HEK293 (cell line): ENCODE data around the gene TSPAN3.

Experiments used
- CTCF ChIP-seq: fragments of 450-650 bp; formaldehyde crosslinking; IDR thresholded peaks from 2 replicates; pipeline ENCODE4 v1.5.1; 2016; ENCODE audit warnings: missing biosample characterization, missing genetic modification characterization
- KLF10 ChIP-seq: fragments of 450-650 bp; IDR thresholded peaks from 2 replicates; pipeline ENCODE4 v1.5.1; 2018; ENCODE audit warnings: missing biosample characterization, mild to moderate bottlenecking, missing genetic modification characterization
- PBX3 ChIP-seq: sonication (generic); formaldehyde crosslinking; IDR thresholded peaks from 2 replicates; pipeline ENCODE4 v1.8.1; 2022; ENCODE audit warnings: mild to moderate bottlenecking, moderate library complexity, missing genetic modification reagents
- ZBTB21 ChIP-seq: fragments of 450-650 bp; formaldehyde crosslinking; IDR thresholded peaks from 2 replicates; pipeline ENCODE4 v1.5.1; 2017; ENCODE audit warnings: missing biosample characterization, missing genetic modification characterization
- ZNF274 ChIP-seq, 2 experiments: fragments of 200-500 bp in 1 of 2; fragments of 450-650 bp in 1 of 2; sonication (Bioruptor generic) in 1 of 2; formaldehyde crosslinking in 1 of 2; IDR thresholded peaks; 2 replicates each; pipeline versions ENCODE4 v1.5.1 to v1.6.1; 2014 to 2016; ENCODE audit warnings: borderline replicate concordance in 1 of 2, inconsistent platforms in 1 of 2, low read length in 1 of 2, missing biosample characterization in 1 of 2, missing genetic modification characterization in 1 of 2
- ZNF302 ChIP-seq: fragments of 450-650 bp; formaldehyde crosslinking; IDR thresholded peaks from 2 replicates; pipeline ENCODE4 v1.5.1; 2016; ENCODE audit warnings: missing biosample characterization, missing genetic modification characterization, low read depth

GRCh38 chr15:76994001-76994400 is 76.9 kb downstream of the TSPAN3 start:
- no peak for TF ChIP-seq KLF10 (tag by site-specific recombination)
- TF ChIP-seq CTCF (tag by site-specific recombination): no peak
- no peak for TF ChIP-seq ZNF302 (tag by site-specific recombination)
- TF ChIP-seq ZBTB21 (tag by site-specific recombination): no peak
- TF ChIP-seq ZNF274 (IDR thresholded peaks at IDR 0.05; ENCODE audit: low read length): no peak
- TF ChIP-seq ZNF274 (tag by site-specific recombination; IDR thresholded peaks at IDR 0.05; ENCODE audit: borderline replicate concordance): no peak
- no peak for TF ChIP-seq PBX3
